NCI-H2227 treated with DMSO at 0.1 percent for 48 hours (cell line): ENCODE data around the gene BRI3BP.

ENCODE experiments used
- DNase-seq: peaks from one replicate; lab custom pipeline; 2025; lab: John Stamatoyannopoulos, UW

BRI3BP gene

GRCh38 chr12:124993626-124994436 lies at the start of gene BRI3BP:
Gene BRI3BP (plus strand): TSS chr12:124993645. CDS start chr12:124993791, 146 bp downstream.
- no peak for DNase-seq

GRCh38 chr12:124946447-124946793 lies 47.0 kb upstream of the BRI3BP start:
- DNase-seq, result no peak

GRCh38 chr12:124947013-124947412 lies 46.4 kb upstream of the BRI3BP start:
- DNase-seq, result no peak

- DNase-seq, result no peak
These were observed 45.7 kb upstream of the BRI3BP start for GRCh38 chr12:124947561-124948398.

GRCh38 chr12:124949066-124949465 lies 44.4 kb upstream of the BRI3BP start:
- DNase-seq, result no peak

- no peak for DNase-seq
These were observed 43.4 kb upstream of the BRI3BP start for GRCh38 chr12:124949779-124950728.

- no peak for DNase-seq
These were observed 41.1 kb upstream of the BRI3BP start for GRCh38 chr12:124952295-124952694.

- DNase-seq, result no peak
These were observed 40.6 kb upstream of the BRI3BP start for GRCh38 chr12:124952801-124953200.

GRCh38 chr12:124953689-124954405 lies 39.6 kb upstream of the BRI3BP start:
- DNase-seq, result no peak

GRCh38 chr12:124954771-124955170 lies 38.7 kb upstream of the BRI3BP start:
- no peak for DNase-seq

- DNase-seq, result no peak
These were observed 36.9 kb upstream of the BRI3BP start for GRCh38 chr12:124956571-124956970.

GRCh38 chr12:124961055-124961454 lies 32.4 kb upstream of the BRI3BP start:
- no peak for DNase-seq

GRCh38 chr12:124963211-124963610 lies 30.2 kb upstream of the BRI3BP start:
- DNase-seq, result no peak

- no peak for DNase-seq
These were observed 29.2 kb upstream of the BRI3BP start for GRCh38 chr12:124964251-124964650.

GRCh38 chr12:124964836-124965462 lies 28.5 kb upstream of the BRI3BP start:
- DNase-seq, result no peak

GRCh38 chr12:124967016-124967739 lies 26.3 kb upstream of the BRI3BP start:
- DNase-seq, result no peak

- DNase-seq, result no peak
These were observed 24.8 kb upstream of the BRI3BP start for GRCh38 chr12:124968656-124969055.

- no peak for DNase-seq
These were observed 22.6 kb upstream of the BRI3BP start for GRCh38 chr12:124970647-124971402.

GRCh38 chr12:124971603-124972002 lies 21.8 kb upstream of the BRI3BP start:
- no peak for DNase-seq
